Right lobe of liver (tissue), 6 donors: Measurements from ENCODE around the gene SVIL. TPM values are rescaled to one million over a fixed set of nuclear protein-coding genes. Genes with fewer than 3 reads are reported as not detected.

ENCODE experiments used
- ATAC-seq, 4 donors: fragments of 200-7000 bp; cut with Tn5 transposase; one replicate each; pipeline ENCODE4 v1.9.1; 2020; ENCODE audit warnings: mild to moderate bottlenecking in 4 of 4, moderate library complexity in 4 of 4
- DNase-seq, 3 donors: peaks; one replicate each; pipeline ENCODE4 v3.0.0-alpha.2; 2020
- H3K27ac ChIP-seq, 3 donors: fragments of 200-600 bp; one replicate each; pipeline ENCODE4 v1.8.0; 2022
- H3K27me3 ChIP-seq, 2 donors: fragments of 200-600 bp; one replicate each; pipeline ENCODE4 v1.8.0; 2022
- H3K36me3 ChIP-seq, 4 donors: fragments of 200-600 bp; sonication (generic) in 1 of 4; one replicate each; pipeline versions ENCODE4 v1.5.1 to v1.8.0; 2017 to 2022; ENCODE audit warnings: control low read depth in 1 of 4
- H3K4me1 ChIP-seq, 4 donors: fragments of 200-600 bp; sonication (generic) in 1 of 4; one replicate each; pipeline versions ENCODE4 v1.5.1 to v1.8.0; 2017 to 2022; ENCODE audit warnings: control low read depth in 1 of 4
- H3K4me3 ChIP-seq, 3 donors: fragments of 200-600 bp; one replicate each; pipeline ENCODE4 v1.8.0; 2022
- H3K9me3 ChIP-seq, 4 donors: fragments of 200-600 bp; sonication (generic) in 1 of 4; one replicate each; pipeline versions ENCODE4 v1.5.1 to v1.8.0; 2017 to 2022; ENCODE audit warnings: control low read depth in 1 of 4
- CTCF ChIP-seq, 4 donors: fragments of 200-600 bp in 3 of 4; fragments of 450-650 bp in 1 of 4; IDR thresholded peaks; one replicate each; pipeline versions ENCODE4 v1.5.1 to v1.8.0; 2016 to 2022; ENCODE audit warnings: antibody characterized with exemption in 4 of 4, mild to moderate bottlenecking in 2 of 4
- POLR2A ChIP-seq: fragments of 450-650 bp; IDR thresholded peaks from one replicate; pipeline ENCODE4 v1.6.1; 2017; ENCODE audit warnings: antibody characterized with exemption, mild to moderate bottlenecking
- WGBS: methylation state at CpG from one replicate; pipeline ENCODE4 v1.1.6; 2018; ENCODE audit warnings: low coverage, low lambda C conversion rate; ENCODE audit not compliant: insufficient coverage; ENCODE audit errors: missing lambda C conversion rate; 5-methylcytosine and 5-hydroxymethylcytosine counted together
- intact Hi-C, 2 donors: fragments of 100-400 bp; cut with DNase I; formaldehyde crosslinking; loops; one replicate each; pipeline versions ENCODE4 v1.11.2 to v1.14.1; 2022
- total RNA-seq, 6 experiments: library from RNA; depleted of rRNA in 2 of 6; stranded (reverse); fragments of >200 nt in 2 of 6; fragmentation: NEBNext Ultra II Directional in 3 of 6; extraction: Animal tissue kit (Norgen Biotek cat#: 25700) in 3 of 6; gene quantifications; one replicate each; pipeline versions ENCODE4 v1.1.0 to v1.2.4, GENCODE V29; 2016 to 2023
- donor health status: DM: no; HTN: yes; CAD: no.
- donor health status: DM: no; HTN: no; CAD: no.
- donor health status: DM: no; HTN: no; CAD: no.
- donor health status: DM: no; HTN: yes; CAD: no.
- donor health status: DM: no; HTN: yes; CAD: no.

Gene SVIL
- total RNA-seq, 6 experiments from 2014 or later: 12.3 to 15.1 (median 13.6) TPM

- Histone ChIP-seq H3K36me3 (peaks cover 0 to 8% (median 3%) of the 10 kb centered on the region in 4 donors), H3K27ac (no peak overlapping the region), H3K27me3 (no peaks in the 10 kb centered on the region), H3K9me3 (no peaks in the 10 kb centered on the region), H3K4me3 (no peak overlapping the region), H3K4me1 (no peaks in the 10 kb centered on the region)
- DNase-seq: no peak
- peak in 2 of 4 donors; percentile 47 for ATAC-seq
- TF ChIP-seq CTCF (IDR thresholded peaks at IDR 0.05) (no peak), POLR2A (no peak)
- intact Hi-C loops: no loop called here
- WGBS: 58% methylated on average over 5 of the region's 7 CpGs
Measured at GRCh38 chr10:29455095-29455494, 179.7 kb downstream of the SVIL start.

GRCh38 chr10:29454250-29454649 is 180.5 kb downstream of the SVIL start:
- intact Hi-C loops: no loop called here
- H3K4me1 ChIP-seq: no peaks in the 10 kb centered on the region

GRCh38 chr10:29452546-29452945 is 182.2 kb downstream of the SVIL start:
- Histone ChIP-seq H3K9me3 (no peaks in the 10 kb centered on the region), H3K36me3 (no peaks in the 10 kb centered on the region), H3K27me3 (no peaks in the 10 kb centered on the region), H3K4me3 (no peak overlapping the region), H3K4me1 (no peaks in the 10 kb centered on the region), H3K27ac (no peak overlapping the region)
- ATAC-seq: no peak
- intact Hi-C loops: no loop called here
- no peak for TF ChIP-seq CTCF (IDR thresholded peaks at IDR 0.05)
- no peak for TF ChIP-seq POLR2A
- WGBS: 93% methylated on average over 6 of the region's 8 CpGs
- DNase-seq: no peak

More at GRCh38 chr10:29454250-29454649, 180.5 kb downstream of the SVIL start:
- Histone ChIP-seq H3K27ac (no peak overlapping the region), H3K27me3 (no peaks in the 10 kb centered on the region), H3K9me3 (no peaks in the 10 kb centered on the region), H3K4me3 (no peak overlapping the region), H3K36me3 (peaks cover 0 to 5% (median 2%) of the 10 kb centered on the region in 4 donors)
- no peak for TF ChIP-seq POLR2A
- TF ChIP-seq CTCF (IDR thresholded peaks at IDR 0.05): no peak
- 66% methylated on average over 3 of the region's 4 CpGs for WGBS
- DNase-seq: no peak
- ATAC-seq: no peak

GRCh38 chr10:29451946-29452345 is 182.8 kb downstream of the SVIL start:
- no peak for ATAC-seq

More at GRCh38 chr10:29451946-29452345, 182.8 kb downstream of the SVIL start:
- Histone ChIP-seq H3K36me3 (no peaks in the 10 kb centered on the region), H3K4me3 (no peak overlapping the region), H3K4me1 (no peaks in the 10 kb centered on the region), H3K27me3 (no peaks in the 10 kb centered on the region), H3K27ac (no peak overlapping the region), H3K9me3 (no peaks in the 10 kb centered on the region)
- WGBS: 77% methylated on average over 4 of the region's 4 CpGs
- no peak for DNase-seq
- intact Hi-C loops: no loop called here
- TF ChIP-seq POLR2A: no peak
- no peak for TF ChIP-seq CTCF (IDR thresholded peaks at IDR 0.05)
